Measurements from ENCODE around the gene POP4.

DNA sequence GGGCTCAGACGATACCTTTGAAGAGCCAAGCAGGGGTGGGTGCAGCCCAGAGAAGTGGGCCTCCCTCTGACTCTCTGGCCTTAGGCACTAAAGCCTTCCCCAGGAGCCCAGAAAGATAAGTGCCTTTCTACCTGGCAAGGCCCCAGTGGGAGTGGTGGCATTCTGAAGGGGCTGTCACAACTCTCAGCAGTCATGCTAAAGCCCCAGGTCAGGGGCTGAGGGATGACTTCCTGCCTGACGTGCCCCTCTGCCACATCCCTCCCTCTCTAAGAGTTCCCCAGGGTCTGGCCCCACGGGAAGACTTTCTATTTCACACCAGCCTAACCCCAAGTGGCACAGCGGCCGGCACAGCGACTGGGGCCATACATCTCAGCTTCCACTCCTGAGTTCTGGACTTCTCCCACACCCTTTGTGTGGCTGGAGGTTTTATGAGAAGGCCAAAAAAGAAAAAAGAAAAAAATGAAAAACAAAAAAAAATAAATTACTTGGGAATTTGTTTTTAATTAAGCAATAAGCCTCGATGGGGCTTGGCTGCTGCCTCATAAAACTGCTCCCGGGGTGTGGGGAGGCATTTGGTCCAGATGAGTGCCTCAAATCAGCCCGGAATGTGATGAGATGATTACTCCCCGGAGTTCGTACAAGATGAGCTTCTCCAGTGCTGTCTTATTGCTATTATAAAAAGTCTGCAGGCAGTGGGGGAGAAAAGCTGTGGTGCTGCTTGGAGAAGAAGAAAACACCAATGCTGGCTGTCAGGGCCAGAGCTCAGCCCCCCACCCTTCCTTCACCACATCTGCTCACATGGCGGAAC is 30.7 kb downstream of the POP4 start:
- TF ChIP-seq, protein P1, sequence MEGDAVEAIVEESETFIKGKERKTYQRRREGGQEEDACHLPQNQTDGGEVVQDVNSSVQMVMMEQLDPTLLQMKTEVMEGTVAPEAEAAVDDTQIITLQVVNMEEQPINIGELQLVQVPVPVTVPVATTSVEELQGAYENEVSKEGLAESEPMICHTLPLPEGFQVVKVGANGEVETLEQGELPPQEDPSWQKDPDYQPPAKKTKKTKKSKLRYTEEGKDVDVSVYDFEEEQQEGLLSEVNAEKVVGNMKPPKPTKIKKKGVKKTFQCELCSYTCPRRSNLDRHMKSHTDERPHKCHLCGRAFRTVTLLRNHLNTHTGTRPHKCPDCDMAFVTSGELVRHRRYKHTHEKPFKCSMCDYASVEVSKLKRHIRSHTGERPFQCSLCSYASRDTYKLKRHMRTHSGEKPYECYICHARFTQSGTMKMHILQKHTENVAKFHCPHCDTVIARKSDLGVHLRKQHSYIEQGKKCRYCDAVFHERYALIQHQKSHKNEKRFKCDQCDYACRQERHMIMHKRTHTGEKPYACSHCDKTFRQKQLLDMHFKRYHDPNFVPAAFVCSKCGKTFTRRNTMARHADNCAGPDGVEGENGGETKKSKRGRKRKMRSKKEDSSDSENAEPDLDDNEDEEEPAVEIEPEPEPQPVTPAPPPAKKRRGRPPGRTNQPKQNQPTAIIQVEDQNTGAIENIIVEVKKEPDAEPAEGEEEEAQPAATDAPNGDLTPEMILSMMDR (IDR thresholded peaks at IDR 0.05) = no peak
- TF ChIP-seq POLR2A (IDR thresholded peaks at IDR 0.05) = no peak
- no peak for TF ChIP-seq EP300 (IDR thresholded peaks at IDR 0.05)
